T follicular helper cell (primary cell): ENCODE measurements around the gene ARID5A.

Experiments used
- DNase-seq: peaks from one replicate; pipeline ENCODE4 v3.0.0-alpha.2; 2020; ENCODE audit warnings: low read depth

The ARID5A gene

DNA sequence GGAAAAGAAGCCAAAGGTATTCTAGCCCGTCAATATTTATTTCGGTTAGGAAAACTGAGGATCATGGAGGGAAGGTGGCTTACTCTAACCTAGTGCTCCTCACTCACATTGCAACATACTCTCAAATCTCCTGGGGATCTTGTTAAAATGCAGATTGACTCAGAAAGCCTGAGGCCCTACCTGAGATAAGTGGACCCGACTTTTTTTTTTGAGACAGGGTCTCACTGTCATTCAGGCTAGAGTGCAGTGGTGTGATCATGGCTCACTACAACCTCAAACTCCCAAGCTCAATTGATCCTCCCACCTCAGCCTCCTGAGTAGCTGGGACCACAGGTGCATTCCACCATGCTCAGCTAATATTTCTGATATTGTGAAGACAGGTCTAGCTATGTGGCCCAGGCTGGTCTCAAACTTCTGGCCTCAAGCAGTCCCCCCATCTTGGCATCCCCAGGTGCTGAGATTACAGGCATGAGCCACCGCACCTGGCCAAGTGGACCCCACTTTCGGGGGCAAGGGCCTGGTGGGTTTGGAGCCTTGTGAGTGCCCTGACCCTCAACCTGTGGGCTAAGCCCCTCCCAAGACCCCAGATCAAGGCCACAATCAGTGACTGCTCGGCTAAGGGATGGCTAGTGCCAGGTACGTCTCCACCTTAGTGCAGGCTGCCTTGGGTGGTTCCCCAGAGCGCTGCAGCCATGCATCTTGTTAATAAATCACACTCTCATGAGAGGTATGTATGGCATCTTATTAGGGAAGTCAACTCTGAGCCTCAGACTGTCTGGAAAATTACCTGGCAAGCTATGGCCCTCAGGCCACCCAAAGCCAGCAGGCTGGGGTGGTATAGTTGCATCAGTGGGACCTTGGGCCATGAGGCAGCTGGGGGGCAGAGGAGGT lies 30.3 kb upstream of the ARID5A start:
- no peak for DNase-seq

DNA sequence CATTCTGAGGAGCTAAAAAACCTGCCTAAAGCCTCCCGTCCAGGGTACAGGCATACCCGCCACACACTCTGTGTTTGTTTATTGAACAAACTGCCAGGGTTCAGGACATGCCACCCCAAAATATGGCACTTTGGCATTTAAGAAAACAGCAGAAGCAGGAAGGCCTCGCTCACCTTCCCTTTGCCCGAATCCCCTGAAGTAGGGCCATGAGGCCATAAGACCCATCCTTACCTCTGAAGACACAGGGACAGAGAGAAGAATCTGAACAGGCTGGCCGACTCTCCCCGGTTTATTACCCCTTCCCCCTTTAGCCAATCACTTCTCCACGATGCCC lies 29.7 kb upstream of the ARID5A start:
- DNase-seq: no peak

DNA sequence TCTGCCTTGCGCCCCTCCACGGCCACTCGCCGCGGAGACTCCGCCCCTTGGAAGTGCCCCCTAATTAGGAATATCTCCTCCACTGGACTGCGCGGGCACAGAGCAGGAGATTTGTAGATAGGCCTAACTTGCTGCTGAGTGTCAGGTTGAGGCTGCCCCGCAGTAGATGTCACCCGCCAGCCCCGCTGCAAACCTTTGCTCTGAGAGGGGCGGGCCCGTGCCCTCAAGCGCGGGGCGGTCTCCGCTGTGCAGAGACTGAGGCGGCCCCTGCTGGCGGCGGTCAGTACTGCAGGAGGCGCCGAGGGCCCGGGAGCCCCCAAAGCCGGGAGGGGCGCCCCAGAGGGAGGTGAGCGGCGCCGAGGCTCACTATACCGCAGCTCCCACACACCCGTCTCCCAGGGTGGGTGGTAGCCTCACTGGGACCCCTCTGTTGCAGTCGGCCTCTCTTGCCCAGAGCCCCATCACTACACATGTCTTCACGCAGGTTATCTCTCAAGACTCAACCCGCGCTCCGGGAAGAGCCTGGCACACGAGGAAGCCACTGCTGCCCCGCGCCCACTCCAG lies 28.5 kb upstream of the ARID5A start:
- peak; percentile 81 for DNase-seq

DNA sequence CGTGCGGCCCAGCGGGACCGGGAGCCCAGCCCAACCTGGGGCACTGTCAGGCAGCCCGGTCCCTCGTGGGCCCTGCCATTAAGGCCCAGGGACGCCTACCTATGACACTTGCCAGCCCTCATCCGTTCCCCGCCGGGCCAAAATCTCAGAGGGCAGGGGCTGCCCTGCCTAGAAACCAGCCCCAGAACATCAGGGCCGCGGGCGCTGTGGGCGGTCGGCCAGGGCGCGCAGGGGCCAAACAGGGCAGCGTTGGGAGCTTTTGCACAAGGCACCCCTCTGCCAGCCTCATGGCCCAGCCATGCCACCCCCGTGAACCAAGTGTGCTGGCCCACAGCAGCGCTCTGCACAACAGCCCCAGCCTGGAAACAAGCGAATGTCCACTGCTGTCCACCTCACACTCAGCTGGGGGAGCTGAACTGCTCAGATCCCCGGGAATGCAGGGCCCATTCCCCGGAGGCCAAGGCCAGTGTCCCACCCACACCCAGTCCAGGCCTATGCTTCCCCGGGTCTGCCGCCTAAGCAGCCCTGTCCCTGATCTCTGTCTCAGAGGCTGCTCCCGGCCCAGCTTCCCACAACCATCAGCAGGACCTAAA lies 27.9 kb upstream of the ARID5A start:
- DNase-seq: no peak

GRCh38 chr2:96509114-96509846 lies 27.3 kb upstream of the ARID5A start:
- no peak for DNase-seq

DNA sequence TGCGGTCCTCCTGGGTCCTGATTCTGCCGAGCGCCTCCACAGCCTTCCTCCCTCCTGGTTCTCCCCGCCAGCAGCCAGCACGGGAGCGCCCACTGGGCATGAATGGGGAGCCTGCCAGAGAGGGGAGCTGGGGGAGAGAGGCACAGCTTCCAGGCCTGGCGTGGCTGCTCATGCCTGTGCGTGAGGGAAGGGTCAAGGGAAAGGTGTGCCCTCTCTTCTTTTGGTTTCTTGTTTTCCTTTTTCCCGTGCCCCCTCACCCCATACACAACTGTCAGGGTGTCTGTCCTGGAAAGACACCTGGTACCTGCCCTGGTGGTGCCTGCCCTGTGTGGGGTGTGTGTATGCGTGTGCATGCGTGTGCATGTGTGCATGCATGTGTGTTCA lies 26.7 kb upstream of the ARID5A start:
- DNase-seq: no peak

DNA sequence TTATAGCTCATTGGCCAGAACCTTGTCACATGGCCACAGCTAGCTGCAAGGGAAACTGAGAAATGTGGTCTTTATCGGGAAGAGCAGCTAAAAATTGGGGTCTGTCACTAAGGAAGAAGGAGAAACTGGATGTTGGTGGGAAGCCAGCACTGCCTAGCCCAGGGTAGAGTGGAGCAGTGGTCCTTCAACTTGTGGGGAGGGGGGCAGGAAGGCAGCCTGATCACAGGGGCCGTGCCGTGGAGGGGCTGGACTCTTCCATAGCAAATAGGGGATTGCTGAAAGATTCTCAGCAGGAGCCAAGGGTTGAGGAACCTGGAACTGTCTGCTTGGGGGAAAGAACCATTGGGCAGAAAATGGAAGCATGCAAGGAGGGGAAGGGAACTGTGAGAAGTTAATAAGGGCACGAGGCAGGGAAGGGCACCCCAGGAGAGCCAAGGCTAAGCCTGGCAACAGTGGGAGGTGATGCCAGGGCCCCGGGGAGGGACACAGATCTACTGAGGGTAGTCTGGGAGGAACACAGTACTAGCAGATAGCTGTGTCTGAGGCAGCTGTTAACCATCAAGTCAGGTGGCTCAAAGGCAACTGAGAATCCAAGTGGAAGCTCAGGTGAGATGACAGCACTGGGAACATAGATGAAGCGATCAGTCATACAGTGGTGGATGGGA lies 25.5 kb upstream of the ARID5A start:
- DNase-seq: no peak

- DNase-seq: no peak
These were observed 24.7 kb upstream of the ARID5A start for GRCh38 chr2:96511851-96512250.

GRCh38 chr2:96512341-96512740 lies 24.2 kb upstream of the ARID5A start:
- no peak for DNase-seq

- DNase-seq: no peak
These were observed 22.0 kb upstream of the ARID5A start for GRCh38 chr2:96514521-96514920.

- DNase-seq: no peak
These were observed 19.5 kb upstream of the ARID5A start for GRCh38 chr2:96517079-96517478.

DNA sequence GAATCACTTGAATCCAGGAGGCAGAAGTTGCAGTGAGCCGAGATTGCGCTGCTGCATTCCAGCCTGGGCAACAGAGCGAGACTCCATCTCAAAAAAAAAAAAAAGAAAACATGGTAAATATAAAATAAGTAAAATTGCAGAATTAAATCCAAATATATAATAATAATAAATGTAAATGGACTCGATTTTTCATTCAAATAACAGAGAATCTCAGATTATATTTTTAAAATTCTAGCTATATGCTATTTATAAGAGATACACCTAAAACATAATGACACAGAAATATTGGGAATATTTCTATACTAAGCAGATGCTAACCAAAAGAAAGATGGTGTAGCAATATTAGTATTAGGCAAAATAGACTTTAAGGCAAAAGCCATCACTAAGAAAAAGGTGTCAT lies 16.3 kb upstream of the ARID5A start:
- DNase-seq: no peak

GRCh38 chr2:96520697-96521096 lies 15.9 kb upstream of the ARID5A start:
- DNase-seq: no peak

- DNase-seq: no peak
These were observed 15.3 kb upstream of the ARID5A start for GRCh38 chr2:96521219-96521618.

- no peak for DNase-seq
These were observed 14.0 kb upstream of the ARID5A start for GRCh38 chr2:96522304-96523203.

- no peak for DNase-seq
These were observed 12.7 kb upstream of the ARID5A start for GRCh38 chr2:96523659-96524481.

GRCh38 chr2:96524482-96525210 lies 11.9 kb upstream of the ARID5A start:
- no peak for DNase-seq

GRCh38 chr2:96525211-96525507 lies 11.4 kb upstream of the ARID5A start:
- no peak for DNase-seq

DNA sequence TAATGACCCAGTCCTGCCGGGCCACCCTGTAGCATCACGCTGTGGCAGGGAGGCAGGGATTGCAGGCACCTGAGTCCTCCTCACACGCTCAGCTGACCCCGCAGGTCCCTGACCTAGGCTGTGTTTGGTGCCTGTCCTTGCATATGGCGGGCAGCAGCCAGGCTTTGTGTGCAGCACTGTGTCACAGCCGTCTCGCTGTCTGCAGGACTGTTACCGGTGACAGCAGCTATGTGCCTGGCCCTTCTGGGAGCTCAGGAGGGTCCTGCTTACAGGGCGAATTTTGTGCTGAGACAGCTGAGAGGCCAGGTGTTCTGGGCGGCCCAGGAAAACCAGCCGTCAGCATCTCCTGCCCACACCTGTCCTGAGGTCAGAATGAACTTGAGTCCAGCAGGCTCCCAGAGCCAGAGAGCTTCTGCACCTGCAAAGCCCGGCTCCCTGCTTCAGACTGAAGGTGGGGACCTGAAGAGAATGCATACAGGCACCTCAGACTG lies 10.4 kb upstream of the ARID5A start:
- DNase-seq: no peak
